ENCODE results near the gene NOXO1. TPM values are rescaled to one million over a fixed set of nuclear protein-coding genes. Genes with fewer than 3 reads are reported as not detected.

The NOXO1 gene
- total RNA-seq, 2 donors from 2014 or later, result not detected

DNA sequence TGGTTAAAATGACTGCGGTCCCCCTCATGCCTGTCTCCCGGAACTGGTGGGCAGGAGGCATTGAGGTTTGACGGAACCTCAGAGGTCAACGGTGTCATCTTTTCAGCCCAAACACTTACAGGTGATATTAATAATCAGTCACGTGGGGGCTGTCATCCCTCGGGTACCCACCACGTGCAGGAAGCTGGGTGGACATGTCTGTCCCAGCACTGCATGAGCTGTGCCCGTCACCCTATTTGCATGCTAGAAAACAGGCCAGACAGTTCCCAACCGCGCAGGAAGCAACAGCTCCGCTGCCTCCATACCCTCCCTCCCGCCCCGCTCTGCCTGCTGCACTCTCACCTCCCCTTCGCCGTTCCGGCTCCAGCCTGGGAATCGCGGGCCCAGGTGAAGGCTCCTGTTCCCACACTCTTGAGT lies 9.9 kb upstream of the NOXO1 start:
- Histone ChIP-seq H3K4me1 (ENCODE audit: control insufficient read depth in 1 of 2, low read depth in 2 of 2) (peaks cover 9 to 25% of the 10 kb centered on the region in 2 donors), H3K27me3 (replicated peaks; ENCODE audit: insufficient read depth) (peaks cover 7% of the 10 kb centered on the region), H3K27ac (no peak overlapping the region), H3K36me3 (peaks cover 8% of the 10 kb centered on the region), H3K9me3 (no peaks in the 10 kb centered on the region), H3K4me3 (peak overlapping the region; percentile 65)
- no peak for ATAC-seq (ENCODE audit: insufficient number of reproducible peaks, low FRiP score, low read depth)
- DNase-seq (ENCODE audit: low spot score), result no peak
- TF ChIP-seq CTCF (IDR thresholded peaks at IDR 0.05), result no peak

GRCh38 chr16:1990351-1991134 lies 9.3 kb upstream of the NOXO1 start:
- Histone ChIP-seq H3K4me3 (peak overlapping the region; percentile 65), H3K4me1 (ENCODE audit: control insufficient read depth in 1 of 2, low read depth in 2 of 2) (peaks cover 9 to 25% of the 10 kb centered on the region in 2 donors), H3K36me3 (peaks cover 12% of the 10 kb centered on the region), H3K9me3 (no peaks in the 10 kb centered on the region), H3K27me3 (replicated peaks; ENCODE audit: insufficient read depth) (peaks cover 7% of the 10 kb centered on the region), H3K27ac (no peak overlapping the region)
- TF ChIP-seq CTCF (IDR thresholded peaks at IDR 0.05), result no peak
- DNase-seq (ENCODE audit: low spot score), result no peak
- no peak for ATAC-seq (ENCODE audit: insufficient number of reproducible peaks, low FRiP score, low read depth)

- ATAC-seq (ENCODE audit: insufficient number of reproducible peaks, low FRiP score, low read depth) (no peak), DNase-seq (ENCODE audit: low spot score) (no peak)
- peaks cover 10 to 30% of the 10 kb centered on the region in 2 donors for H3K4me1 ChIP-seq (ENCODE audit: control insufficient read depth in 1 of 2, low read depth in 2 of 2)
- H3K27ac ChIP-seq, result no peak overlapping the region
- H3K36me3 ChIP-seq, result peaks cover 8% of the 10 kb centered on the region
- peak overlapping the region; percentile 65 for H3K4me3 ChIP-seq
- no peaks in the 10 kb centered on the region for H3K9me3 ChIP-seq
- TF ChIP-seq CTCF (IDR thresholded peaks at IDR 0.05), result no peak
- H3K27me3 ChIP-seq (replicated peaks; ENCODE audit: insufficient read depth), result peaks cover 7% of the 10 kb centered on the region
These were observed 8.8 kb upstream of the NOXO1 start for GRCh38 chr16:1990101-1990350.

DNA sequence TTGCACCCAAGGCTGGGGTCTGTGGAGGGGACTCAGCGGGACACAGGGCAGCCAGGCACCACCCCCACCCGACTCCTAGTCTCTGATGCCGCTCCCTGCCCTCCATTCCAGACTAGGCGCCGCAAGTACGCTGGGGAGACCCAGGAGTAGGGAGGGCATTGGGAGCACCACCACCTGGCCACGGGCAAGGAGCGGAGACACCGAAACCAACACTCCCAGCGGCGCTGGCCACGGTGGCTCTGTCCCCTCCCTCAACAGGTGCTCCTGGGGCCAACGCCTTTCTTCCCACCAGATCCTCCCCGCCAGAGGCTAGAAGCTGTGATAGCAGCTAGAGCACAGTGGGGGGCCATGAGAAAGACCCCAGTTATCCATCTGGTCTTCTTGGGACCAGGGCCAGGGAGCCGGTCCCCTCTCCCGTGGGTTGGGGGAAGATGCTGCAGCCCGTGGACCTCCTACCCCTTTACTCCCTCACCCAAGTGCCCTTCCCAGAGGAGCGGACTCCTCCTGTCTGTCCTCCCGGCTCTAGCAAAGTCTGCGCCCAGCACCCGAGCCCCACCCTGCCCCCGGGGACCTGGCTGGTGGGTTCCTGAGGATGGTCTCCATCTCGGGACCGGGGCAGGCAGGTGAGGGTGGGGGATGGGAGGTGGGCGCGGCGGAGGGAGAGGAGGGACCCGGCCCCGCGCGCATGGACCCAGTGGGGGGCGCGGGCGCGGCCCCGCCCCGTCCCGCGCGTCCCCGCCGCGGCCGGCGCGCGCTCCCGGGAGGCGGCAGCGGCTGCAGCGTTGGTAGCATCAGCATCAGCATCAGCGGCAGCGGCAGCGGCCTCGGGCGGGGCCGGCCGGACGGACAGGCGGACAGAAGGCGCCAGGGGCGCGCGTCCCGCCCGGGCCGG lies 8.2 kb upstream of the NOXO1 start, which contains the start of gene SYNGR3:
Gene SYNGR3 (plus strand): TSS at position 762 of the 892 bp plus-strand sequence. CDS start 133 bp downstream, outside the sequence.
- Histone ChIP-seq H3K4me1 (ENCODE audit: control insufficient read depth in 1 of 2, low read depth in 2 of 2) (peaks cover 16 to 36% of the 10 kb centered on the region in 2 donors), H3K4me3 (peak within 1 kb of the TSS; percentile 65), H3K36me3 (peaks cover 8% of the 10 kb centered on the region), H3K27ac (no peak within 1 kb of the TSS), H3K27me3 (replicated peaks; ENCODE audit: insufficient read depth) (peaks cover 7% of the 10 kb centered on the region), H3K9me3 (no peaks in the 10 kb centered on the region)
- no peak for DNase-seq (ENCODE audit: low spot score)
- TF ChIP-seq CTCF (IDR thresholded peaks at IDR 0.05), result no peak
- no peak for ATAC-seq (ENCODE audit: insufficient number of reproducible peaks, low FRiP score, low read depth)

- no peak for ATAC-seq (ENCODE audit: insufficient number of reproducible peaks, low FRiP score, low read depth)
- H3K27me3 ChIP-seq (replicated peaks; ENCODE audit: insufficient read depth), result peaks cover 7% of the 10 kb centered on the region
- peaks cover 16 to 38% of the 10 kb centered on the region in 2 donors for H3K4me1 ChIP-seq (ENCODE audit: control insufficient read depth in 1 of 2, low read depth in 2 of 2)
- no peak for TF ChIP-seq CTCF (IDR thresholded peaks at IDR 0.05)
- DNase-seq (ENCODE audit: low spot score), result no peak
- H3K4me3 ChIP-seq, result no peak overlapping the region
- H3K36me3 ChIP-seq, result peaks cover 8% of the 10 kb centered on the region
- H3K27ac ChIP-seq, result no peak overlapping the region
- H3K9me3 ChIP-seq, result no peaks in the 10 kb centered on the region
These were observed 5.9 kb upstream of the NOXO1 start for GRCh38 chr16:1987198-1987597.

Measured in thoracic aorta (tissue), 2 donors.